Body of pancreas (tissue), 4 donors: ENCODE data around the gene AIFM2. TPM values are rescaled to one million over a fixed set of nuclear protein-coding genes. Genes with fewer than 3 reads are reported as not detected.
"Not testable (repeated sequence)": the region's sequence is repeated elsewhere in the genome, so short reads cannot be mapped to it uniquely, and the experiment has no call there.

ENCODE experiments used
- ATAC-seq: fragments of 150-250 bp; one replicate; pipeline ENCODE4 v1.9.1; 2016
- DNase-seq, 4 donors: peaks; one replicate each; pipeline ENCODE4 v3.0.0-alpha.2; 2019
- H3K27ac ChIP-seq, 4 donors: fragments of 200-600 bp; sonication (generic); 1 replicate in 3 of 4; 2 replicates in 1 of 4; pipeline versions ENCODE4 v1.5.1 to v1.6.1; 2016 to 2019; ENCODE audit warnings: mild to moderate bottlenecking in 1 of 4, mixed read lengths in 1 of 4, moderate library complexity in 1 of 4
- H3K27me3 ChIP-seq, 2 donors: fragments of 200-600 bp; sonication (generic); one replicate each; pipeline ENCODE4 v1.6.0; 2016; ENCODE audit warnings: mild to moderate bottlenecking in 1 of 2
- H3K36me3 ChIP-seq, 2 donors: fragments of 200-600 bp; sonication (generic); replicated peaks in 1 of 2; 2 replicates each; pipeline ENCODE4 v1.5.1; 2016; ENCODE audit warnings: low read depth in 2 of 2; ENCODE audit not compliant: insufficient read depth in 1 of 2
- H3K4me1 ChIP-seq: fragments of 200-600 bp; sonication (generic); one replicate; pipeline ENCODE4 v1.6.0; 2016
- H3K4me3 ChIP-seq, 2 donors: fragments of 200-600 bp; sonication (generic); 1 replicate in 1 of 2; 2 replicates in 1 of 2; pipeline ENCODE4 v1.5.1; 2016 to 2019
- H3K9me3 ChIP-seq, 3 donors: fragments of 200-600 bp; sonication (generic); 1 replicate in 2 of 3; 2 replicates in 1 of 3; pipeline ENCODE4 v1.5.1; 2016
- CTCF ChIP-seq, 7 experiments: fragments of 450-650 bp in 4 of 7; fragments of 200-600 bp in 3 of 7; sonication (generic) in 3 of 7; IDR thresholded peaks; one replicate each; pipeline ENCODE4 v1.5.1; 2016 to 2019; ENCODE audit warnings: antibody characterized with exemption in 7 of 7
- POLR2A ChIP-seq, 3 donors: fragments of 450-650 bp; IDR thresholded peaks; one replicate each; pipeline ENCODE4 v1.6.1; 2016; ENCODE audit warnings: antibody characterized with exemption in 3 of 3, mild to moderate bottlenecking in 2 of 3
- WGBS, 2 donors: methylation state at CpG; one replicate each; pipeline ENCODE4 v1.1.5; 2017; 5-methylcytosine and 5-hydroxymethylcytosine counted together
- intact Hi-C: fragments of 100-400 bp; cut with DNase I; formaldehyde crosslinking; loops from one replicate; pipeline ENCODE4 v1.15.1; 2023
- total RNA-seq, 2 donors: library from RNA; depleted of rRNA; stranded (reverse); fragments of >200 nt; gene quantifications; one replicate each; pipeline ENCODE4 v1.1.0, GENCODE V29; 2016

Gene AIFM2
- total RNA-seq, 2 donors from 2014 or later = 4.2 to 12.2 TPM

- Histone ChIP-seq H3K27me3 (no peaks in the 10 kb centered on the region), H3K9me3 (no peaks in the 10 kb centered on the region), H3K4me3 (no peak overlapping the region), H3K27ac (no peak overlapping the region), H3K36me3 (peaks cover 0 to 15% of the 10 kb centered on the region in 2 donors), H3K4me1 (peaks cover 31% of the 10 kb centered on the region)
- TF ChIP-seq CTCF (IDR thresholded peaks at IDR 0.05) (no peak), POLR2A (IDR thresholded peaks at IDR 0.05) (no peak)
- no peak for ATAC-seq
- DNase-seq = no peak
- intact Hi-C loops = no loop called here
- WGBS, 2 donors = 25 to 32% methylated on average over 1 of the region's 1 CpG
Measured at GRCh38 chr10:70160798-70161197, 28.2 kb upstream of the AIFM2 start.

- H3K27ac ChIP-seq, H3K27me3 ChIP-seq, DNase-seq, intact Hi-C loops, H3K4me3 ChIP-seq, H3K9me3 ChIP-seq, ATAC-seq: not testable (repeated sequence)
- peaks cover 38% of the 10 kb centered on the region for H3K4me1 ChIP-seq
- WGBS, 2 donors = 94 to 96% methylated on average over 3 of the region's 3 CpGs
- peaks cover 0 to 19% of the 10 kb centered on the region in 2 donors for H3K36me3 ChIP-seq
Measured at GRCh38 chr10:70159366-70159765, 26.7 kb upstream of the AIFM2 start.

- no peak for TF ChIP-seq CTCF (IDR thresholded peaks at IDR 0.05)
- TF ChIP-seq POLR2A (IDR thresholded peaks at IDR 0.05) = no peak
- intact Hi-C loops = no loop called here
- no peak for ATAC-seq
- DNase-seq = no peak
- Histone ChIP-seq H3K27me3 (no peaks in the 10 kb centered on the region), H3K4me3 (no peak overlapping the region), H3K27ac (no peak overlapping the region), H3K36me3 (peaks cover 0 to 21% of the 10 kb centered on the region in 2 donors), H3K4me1 (peaks cover 27% of the 10 kb centered on the region), H3K9me3 (no peaks in the 10 kb centered on the region)
- 59 to 68% methylated on average over 2 of the region's 2 CpGs for WGBS, 2 donors
Measured at GRCh38 chr10:70158113-70158512, 25.5 kb upstream of the AIFM2 start.

- Histone ChIP-seq H3K27me3 (no peaks in the 10 kb centered on the region), H3K27ac (no peak overlapping the region), H3K36me3 (peaks cover 0 to 27% of the 10 kb centered on the region in 2 donors), H3K9me3 (no peaks in the 10 kb centered on the region), H3K4me1 (peaks cover 14% of the 10 kb centered on the region), H3K4me3 (no peak overlapping the region)
- DNase-seq (no peak), ATAC-seq (no peak)
- WGBS, 2 donors = 23 to 30% methylated on average over 3 of the region's 3 CpGs
- TF ChIP-seq CTCF (IDR thresholded peaks at IDR 0.05) (no peak), POLR2A (IDR thresholded peaks at IDR 0.05) (no peak)
- intact Hi-C loops = no loop called here
Measured at GRCh38 chr10:70155255-70155838, 22.7 kb upstream of the AIFM2 start.

- ATAC-seq (no peak), DNase-seq (no peak)
- Histone ChIP-seq H3K27ac (no peak overlapping the region), H3K4me1 (peaks cover 20% of the 10 kb centered on the region), H3K27me3 (no peaks in the 10 kb centered on the region), H3K36me3 (peaks cover 0 to 9% of the 10 kb centered on the region in 2 donors), H3K4me3 (no peak overlapping the region), H3K9me3 (no peaks in the 10 kb centered on the region)
- TF ChIP-seq CTCF (IDR thresholded peaks at IDR 0.05) (no peak), POLR2A (IDR thresholded peaks at IDR 0.05) (no peak)
- intact Hi-C loops = no loop called here
- WGBS, 2 donors = 89% methylated on average over 4 to 5 of the region's 5 CpGs
Measured at GRCh38 chr10:70148516-70148915, 15.9 kb upstream of the AIFM2 start.
